Lower leg skin (tissue), 3 donors: Measurements from ENCODE around the gene RARB.

Experiments used
- POLR2A ChIP-seq, 2 donors: fragments of 450-650 bp; IDR thresholded peaks; one replicate each; pipeline ENCODE4 v1.6.1; 2016 to 2017; ENCODE audit warnings: antibody characterized with exemption in 2 of 2, mild to moderate bottlenecking in 1 of 2, moderate library complexity in 1 of 2
- TF ChIP-seq, protein P1 (sequence below), 3 donors: fragments of 450-650 bp; IDR thresholded peaks; one replicate each; pipeline ENCODE4 v1.5.1; 2016; ENCODE audit warnings: antibody characterized with exemption in 3 of 3, mild to moderate bottlenecking in 3 of 3, moderate library complexity in 2 of 3

DNA sequence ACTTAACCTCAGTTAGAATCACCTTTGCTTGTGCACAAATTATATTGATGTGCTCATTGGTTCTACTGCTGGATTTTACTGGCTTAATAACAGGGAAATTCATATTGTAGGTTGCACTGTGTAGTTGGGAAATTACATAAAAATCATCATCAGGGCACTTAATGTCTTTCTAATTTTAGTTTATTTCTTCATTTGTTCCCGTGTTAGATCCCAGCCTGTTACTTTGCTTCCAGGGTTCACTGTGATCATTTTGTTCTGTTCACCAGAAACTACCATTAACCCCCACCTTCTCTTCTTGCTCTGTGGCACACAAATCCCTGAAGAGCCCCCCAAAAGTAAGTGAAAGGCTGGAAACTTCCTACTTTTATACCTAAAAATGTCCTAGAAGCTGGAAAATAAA lies 80.4 kb downstream of the RARB start:
- TF ChIP-seq, protein P1, sequence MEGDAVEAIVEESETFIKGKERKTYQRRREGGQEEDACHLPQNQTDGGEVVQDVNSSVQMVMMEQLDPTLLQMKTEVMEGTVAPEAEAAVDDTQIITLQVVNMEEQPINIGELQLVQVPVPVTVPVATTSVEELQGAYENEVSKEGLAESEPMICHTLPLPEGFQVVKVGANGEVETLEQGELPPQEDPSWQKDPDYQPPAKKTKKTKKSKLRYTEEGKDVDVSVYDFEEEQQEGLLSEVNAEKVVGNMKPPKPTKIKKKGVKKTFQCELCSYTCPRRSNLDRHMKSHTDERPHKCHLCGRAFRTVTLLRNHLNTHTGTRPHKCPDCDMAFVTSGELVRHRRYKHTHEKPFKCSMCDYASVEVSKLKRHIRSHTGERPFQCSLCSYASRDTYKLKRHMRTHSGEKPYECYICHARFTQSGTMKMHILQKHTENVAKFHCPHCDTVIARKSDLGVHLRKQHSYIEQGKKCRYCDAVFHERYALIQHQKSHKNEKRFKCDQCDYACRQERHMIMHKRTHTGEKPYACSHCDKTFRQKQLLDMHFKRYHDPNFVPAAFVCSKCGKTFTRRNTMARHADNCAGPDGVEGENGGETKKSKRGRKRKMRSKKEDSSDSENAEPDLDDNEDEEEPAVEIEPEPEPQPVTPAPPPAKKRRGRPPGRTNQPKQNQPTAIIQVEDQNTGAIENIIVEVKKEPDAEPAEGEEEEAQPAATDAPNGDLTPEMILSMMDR (IDR thresholded peaks at IDR 0.05): no peak
- no peak for TF ChIP-seq POLR2A (IDR thresholded peaks at IDR 0.05)
